Activated naive CD4-positive, alpha-beta T cell treated with anti-CD3 and anti-CD28 coated beads, Interleukin-2, amount 50 U/mL, for 16 hours (primary cell): ENCODE data around the gene EDIL3.
"Not testable (repeated sequence)": the region's sequence is repeated elsewhere in the genome, so short reads cannot be mapped to it uniquely, and the experiment has no call there.

ENCODE experiments used
- DNase-seq: peaks from one replicate; pipeline ENCODE4 v3.0.0-alpha.2; 2020

EDIL3 gene

GRCh38 chr5:84376346-84376745, 8.3 kb downstream of the EDIL3 start:
- no peak for DNase-seq

- no peak for DNase-seq
Measured at GRCh38 chr5:84374568-84374967, 10.1 kb downstream of the EDIL3 start.

GRCh38 chr5:84373506-84373905, 11.2 kb downstream of the EDIL3 start:
- DNase-seq: no peak

GRCh38 chr5:84372066-84372695, 12.5 kb downstream of the EDIL3 start:
- no peak for DNase-seq

- no peak for DNase-seq
Measured at GRCh38 chr5:84370176-84370575, 14.5 kb downstream of the EDIL3 start.

- DNase-seq: no peak
Measured at GRCh38 chr5:84364043-84364442, 20.6 kb downstream of the EDIL3 start.

- DNase-seq: no peak
Measured at GRCh38 chr5:84362061-84362720, 22.5 kb downstream of the EDIL3 start.

GRCh38 chr5:84361572-84361971, 23.1 kb downstream of the EDIL3 start:
- no peak for DNase-seq

GRCh38 chr5:84360056-84360455, 24.6 kb downstream of the EDIL3 start:
- DNase-seq: no peak

- DNase-seq: no peak
Measured at GRCh38 chr5:84354101-84354500, 30.6 kb downstream of the EDIL3 start.

GRCh38 chr5:84344788-84345187, 39.9 kb downstream of the EDIL3 start:
- DNase-seq: no peak

- no peak for DNase-seq
Measured at GRCh38 chr5:84343171-84343570, 41.5 kb downstream of the EDIL3 start.

- DNase-seq: no peak
Measured at GRCh38 chr5:84332106-84332505, 52.6 kb downstream of the EDIL3 start.

GRCh38 chr5:84327591-84327990, 57.1 kb downstream of the EDIL3 start:
- no peak for DNase-seq

- DNase-seq: no peak
Measured at GRCh38 chr5:84322646-84323045, 62.0 kb downstream of the EDIL3 start.

GRCh38 chr5:84317826-84318225, 66.9 kb downstream of the EDIL3 start:
- not testable (repeated sequence) for DNase-seq

GRCh38 chr5:84312280-84312679, 72.4 kb downstream of the EDIL3 start:
- not testable (repeated sequence) for DNase-seq

- DNase-seq: not testable (repeated sequence)
Measured at GRCh38 chr5:84309850-84310249, 74.8 kb downstream of the EDIL3 start.

- no peak for DNase-seq
Measured at GRCh38 chr5:84306601-84307000, 78.1 kb downstream of the EDIL3 start.

GRCh38 chr5:84304599-84304998, 80.1 kb downstream of the EDIL3 start:
- DNase-seq: no peak

GRCh38 chr5:84303315-84303714, 81.4 kb downstream of the EDIL3 start:
- DNase-seq: no peak

- no peak for DNase-seq
Measured at GRCh38 chr5:84301535-84301934, 83.1 kb downstream of the EDIL3 start.

GRCh38 chr5:84299959-84300358, 84.7 kb downstream of the EDIL3 start:
- DNase-seq: no peak

- no peak for DNase-seq
Measured at GRCh38 chr5:84298628-84299027, 86.1 kb downstream of the EDIL3 start.

- not testable (repeated sequence) for DNase-seq
Measured at GRCh38 chr5:84297641-84298040, 87.0 kb downstream of the EDIL3 start.
